HCT116 (cell line): ENCODE data around the gene ASPHD2. TPM values are rescaled to one million over a fixed set of nuclear protein-coding genes. Genes with fewer than 3 reads are reported as not detected.

Experiments
- ATAC-seq: fragments of 200-7000 bp; cut with Tn5 transposase; 2 replicates; pipeline ENCODE4 v1.9.1; 2020; ENCODE audit warnings: mild to moderate bottlenecking, moderate library complexity
- BruUV-seq: library from RNA; stranded (reverse); fragments of 400-500 nt; replicated peaks from 2 replicates; lab custom pipeline; 2021; lab: Mats Ljungman, UMichigan
- CTCF ChIA-PET: fragments of 300-600 bp; sonication (Branson Sonifier 250); formaldehyde crosslinking; loops from one replicate; lab custom pipeline; 2021; ENCODE audit warnings: antibody characterized with exemption; lab: Charles Lee
- POLR2A ChIA-PET: fragments of 300-600, 350-600 bp; sonication (Branson Sonifier 250); formaldehyde crosslinking; loops from one replicate; lab custom pipeline; 2021; ENCODE audit warnings: antibody characterized with exemption; lab: Charles Lee
- RAD21 ChIA-PET, 2 experiments: fragments of 300-600 bp; sonication (Branson Sonifier 250); formaldehyde crosslinking; loops; one replicate each; lab custom pipeline; 2023; ENCODE audit warnings: low total read pairs in 2 of 2; ENCODE audit not compliant: uncharacterized antibody in 2 of 2, unreplicated experiment in 2 of 2, low non-redundant PET in 1 of 2; lab: Charles Lee
- DNase-seq: peaks from one replicate; pipeline ENCODE4 v3.0.0-alpha.2; 2010; ENCODE audit warnings: low read depth, low spot score
- H2AFZ ChIP-seq: fragments of 200-600 bp; shearing (Covaris generic), sonication (generic); 2 replicates; pipeline ENCODE4 v1.6.1; 2017; ENCODE audit warnings: low read depth, mixed run types, mixed read lengths, antibody characterized with exemption, low read length; ENCODE audit not compliant: poor library complexity, severe bottlenecking
- H3K27ac ChIP-seq: 2 replicates; pipeline ENCODE4 v1.5.1; 2012; ENCODE audit warnings: low read depth, low read length
- H3K27me3 ChIP-seq: fragments of 200-600 bp; sonication (generic); 2 replicates; pipeline ENCODE4 v1.6.1; 2016; ENCODE audit warnings: mixed run types, low read length, mixed read lengths; ENCODE audit not compliant: insufficient read depth
- H3K36me3 ChIP-seq, 2 experiments: fragments of 200-500 bp in 1 of 2; fragments of 200-600 bp in 1 of 2; sonication (Bioruptor generic) in 1 of 2; sonication (generic) in 1 of 2; 2 replicates each; pipeline versions ENCODE4 v1.5.1 to v1.6.1; 2014 to 2016; ENCODE audit warnings: low read length in 2 of 2, inconsistent platforms in 1 of 2, mixed read lengths in 1 of 2, mixed run types in 1 of 2; ENCODE audit not compliant: insufficient read depth in 2 of 2, control insufficient read depth in 1 of 2
- H3K4me1 ChIP-seq, 2 experiments: fragments of 200-600 bp in 1 of 2; sonication (generic) in 1 of 2; 2 replicates each; pipeline versions ENCODE4 v1.5.1 to v1.6.1; 2012 to 2017; ENCODE audit warnings: low read length in 2 of 2, inconsistent platforms in 1 of 2, mild to moderate bottlenecking in 1 of 2, mixed read lengths in 1 of 2, mixed run types in 1 of 2, moderate library complexity in 1 of 2; ENCODE audit not compliant: insufficient read depth in 2 of 2, control insufficient read depth in 1 of 2
- H3K4me2 ChIP-seq: fragments of 200-600 bp; sonication (generic); 2 replicates; pipeline ENCODE4 v1.6.1; 2017; ENCODE audit warnings: mixed run types, low read length, mixed read lengths
- H3K4me3 ChIP-seq, 2 experiments: fragments of 200-600 bp in 1 of 2; sonication (generic) in 1 of 2; replicated peaks in 1 of 2; 2 replicates each; pipeline ENCODE4 v1.5.1; 2011 to 2016; ENCODE audit warnings: low read length in 2 of 2, control low read depth in 1 of 2, low read depth in 1 of 2, mild to moderate bottlenecking in 1 of 2, mixed read lengths in 1 of 2, mixed run types in 1 of 2
- H3K79me2 ChIP-seq: fragments of 200-600 bp; sonication (generic); 2 replicates; pipeline ENCODE4 v1.6.1; 2017; ENCODE audit warnings: mild to moderate bottlenecking, mixed run types, low read length, moderate library complexity, mixed read lengths; ENCODE audit not compliant: insufficient read depth
- H3K9ac ChIP-seq: fragments of 200-600 bp; sonication (generic); 2 replicates; pipeline ENCODE4 v1.6.1; 2016; ENCODE audit warnings: low read length, mixed read lengths
- H3K9me2 ChIP-seq: fragments of 200-600 bp; sonication (generic), shearing (Covaris generic); 2 replicates; pipeline ENCODE4 v1.6.1; 2017; ENCODE audit warnings: mixed run types, mild to moderate bottlenecking, moderate library complexity; ENCODE audit not compliant: insufficient read depth
- H3K9me3 ChIP-seq, 2 experiments: fragments of 200-500 bp in 1 of 2; fragments of 200-600 bp in 1 of 2; sonication (Bioruptor generic) in 1 of 2; sonication (generic) in 1 of 2; 2 replicates each; pipeline ENCODE4 v1.6.1; 2014 to 2017; ENCODE audit warnings: low read length in 2 of 2, mixed read lengths in 2 of 2, inconsistent platforms in 1 of 2, low read depth in 1 of 2, mild to moderate bottlenecking in 1 of 2, mixed run types in 1 of 2, moderate library complexity in 1 of 2; ENCODE audit not compliant: control insufficient read depth in 1 of 2, insufficient read depth in 1 of 2
- H4K20me1 ChIP-seq: fragments of 200-600 bp; sonication (generic), shearing (Covaris generic); 2 replicates; pipeline ENCODE4 v1.6.1; 2017; ENCODE audit warnings: mixed run types, mild to moderate bottlenecking, moderate library complexity; ENCODE audit not compliant: insufficient read depth
- CBX3 ChIP-seq: IDR thresholded peaks from 2 replicates; pipeline ENCODE4 v1.6.1; 2012; ENCODE audit warnings: low read depth
- EGR1 ChIP-seq: IDR thresholded peaks from 2 replicates; pipeline ENCODE4 v1.6.1; 2012; ENCODE audit warnings: low read depth
- EZH2phosphoT487 ChIP-seq: fragments of 200-600 bp; IDR thresholded peaks from 2 replicates; pipeline ENCODE4 v1.6.1; 2018; ENCODE audit warnings: antibody characterized with exemption, borderline replicate concordance
- JUND ChIP-seq: IDR thresholded peaks from 2 replicates; pipeline ENCODE4 v1.6.1; 2012
- POLR2A ChIP-seq: IDR thresholded peaks from 2 replicates; pipeline ENCODE4 v1.7.0; 2011; ENCODE audit warnings: borderline replicate concordance; ENCODE audit not compliant: insufficient read depth, insufficient read length; ENCODE audit errors: extremely low read depth
- POLR2AphosphoS5 ChIP-seq: IDR thresholded peaks from 2 replicates; pipeline ENCODE4 v1.6.1; 2011; ENCODE audit warnings: mild to moderate bottlenecking, low read depth, low read length, moderate library complexity
- RAD21 ChIP-seq: IDR thresholded peaks from 2 replicates; pipeline ENCODE4 v1.6.1; 2012; ENCODE audit warnings: low read depth, mild to moderate bottlenecking
- REST ChIP-seq: IDR thresholded peaks from 2 replicates; pipeline ENCODE4 v1.6.1; 2012; ENCODE audit warnings: low read depth
- SP1 ChIP-seq: IDR thresholded peaks from 2 replicates; pipeline ENCODE4 v1.6.1; 2012; ENCODE audit warnings: low read depth
- SRF ChIP-seq: IDR thresholded peaks from 2 replicates; pipeline ENCODE4 v1.6.1; 2012; ENCODE audit warnings: low read depth
- TCF7L2 ChIP-seq: IDR thresholded peaks from 2 replicates; pipeline ENCODE4 v1.7.0; 2011; ENCODE audit warnings: borderline replicate concordance, inconsistent platforms; ENCODE audit not compliant: insufficient read depth, insufficient read length; ENCODE audit errors: extremely low read depth
- ZFX ChIP-seq: fragments of 450-650 bp; IDR thresholded peaks from 2 replicates; pipeline ENCODE4 v1.6.1; 2017
- intact Hi-C: fragments of 100-400 bp; cut with micrococcal nuclease; formaldehyde crosslinking; loops from 2 replicates; pipeline ENCODE4 v1.10.0; 2022
- total RNA-seq: library from RNA; stranded (reverse); gene quantifications from one replicate; pipeline ENCODE4 v1.2.1, GENCODE V29; 2021; ENCODE audit not compliant: unreplicated experiment
- TF ChIP-seq, protein P1 (sequence below): IDR thresholded peaks from 2 replicates; pipeline ENCODE4 v1.6.1; 2012
- TF ChIP-seq, protein P2 (sequence below): IDR thresholded peaks from 2 replicates; pipeline ENCODE4 v1.6.1; 2011; ENCODE audit warnings: mild to moderate bottlenecking, low read length, moderate library complexity; ENCODE audit not compliant: insufficient replicate concordance; ENCODE audit errors: extremely low read depth
- TF ChIP-seq, protein P3 (sequence below): IDR thresholded peaks from 2 replicates; pipeline ENCODE4 v1.6.1; 2012

ASPHD2 gene
- total RNA-seq, 1 experiment from 2014 or later = 4.1 TPM

GRCh38 chr22:26463101-26463661 lies 34.1 kb downstream of the ASPHD2 start:
- ChIA-PET RAD21 (interaction anchor here in 1 of 2 experiments (0.7 kb wide), 1 partner anchor 206 kb away, joined by 3 read pairs; no protein-coding TSS in a partner anchor), POLR2A (no interaction called here), CTCF (interaction anchor here (0.6 to 3.9 kb wide), 3 partner anchors 68 to 99 kb away, joined by 3 to 35 read pairs (median 4); no protein-coding TSS in a partner anchor)
- TF ChIP-seq RAD21 = no peak
- no peak for TF ChIP-seq EZH2phosphoT487
- no peak for TF ChIP-seq ZFX
- TF ChIP-seq TCF7L2 = no peak
- TF ChIP-seq, protein P1, sequence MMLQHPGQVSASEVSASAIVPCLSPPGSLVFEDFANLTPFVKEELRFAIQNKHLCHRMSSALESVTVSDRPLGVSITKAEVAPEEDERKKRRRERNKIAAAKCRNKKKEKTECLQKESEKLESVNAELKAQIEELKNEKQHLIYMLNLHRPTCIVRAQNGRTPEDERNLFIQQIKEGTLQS = no peak
- no peak for TF ChIP-seq EGR1
- no peak for TF ChIP-seq POLR2A
- TF ChIP-seq JUND = no peak
- no peak for TF ChIP-seq POLR2AphosphoS5
- TF ChIP-seq, protein P2, sequence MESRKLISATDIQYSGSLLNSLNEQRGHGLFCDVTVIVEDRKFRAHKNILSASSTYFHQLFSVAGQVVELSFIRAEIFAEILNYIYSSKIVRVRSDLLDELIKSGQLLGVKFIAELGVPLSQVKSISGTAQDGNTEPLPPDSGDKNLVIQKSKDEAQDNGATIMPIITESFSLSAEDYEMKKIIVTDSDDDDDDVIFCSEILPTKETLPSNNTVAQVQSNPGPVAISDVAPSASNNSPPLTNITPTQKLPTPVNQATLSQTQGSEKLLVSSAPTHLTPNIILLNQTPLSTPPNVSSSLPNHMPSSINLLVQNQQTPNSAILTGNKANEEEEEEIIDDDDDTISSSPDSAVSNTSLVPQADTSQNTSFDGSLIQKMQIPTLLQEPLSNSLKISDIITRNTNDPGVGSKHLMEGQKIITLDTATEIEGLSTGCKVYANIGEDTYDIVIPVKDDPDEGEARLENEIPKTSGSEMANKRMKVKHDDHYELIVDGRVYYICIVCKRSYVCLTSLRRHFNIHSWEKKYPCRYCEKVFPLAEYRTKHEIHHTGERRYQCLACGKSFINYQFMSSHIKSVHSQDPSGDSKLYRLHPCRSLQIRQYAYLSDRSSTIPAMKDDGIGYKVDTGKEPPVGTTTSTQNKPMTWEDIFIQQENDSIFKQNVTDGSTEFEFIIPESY = no peak
- no peak for TF ChIP-seq REST
- TF ChIP-seq CBX3 = no peak
- TF ChIP-seq, protein P3, sequence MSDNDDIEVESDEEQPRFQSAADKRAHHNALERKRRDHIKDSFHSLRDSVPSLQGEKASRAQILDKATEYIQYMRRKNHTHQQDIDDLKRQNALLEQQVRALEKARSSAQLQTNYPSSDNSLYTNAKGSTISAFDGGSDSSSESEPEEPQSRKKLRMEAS = no peak
- no peak for TF ChIP-seq SRF
- no peak for TF ChIP-seq SP1
- H2AFZ ChIP-seq = no peak overlapping the region
- no peak overlapping the region for H3K4me3 ChIP-seq
- no peaks in the 10 kb centered on the region for H3K9me3 ChIP-seq
- intact Hi-C loops = no loop called here
- no peak overlapping the region for H3K27ac ChIP-seq
- no TSS peak for BruUV-seq
- H3K9me2 ChIP-seq = no peaks in the 10 kb centered on the region
- peaks cover 0 to 7% of the 10 kb centered on the region in 2 experiments; a peak in 3 of 4 replicates for H3K4me1 ChIP-seq
- H3K79me2 ChIP-seq = peaks cover 14% of the 10 kb centered on the region
- ATAC-seq (no peak), DNase-seq (no peak)
- peaks cover 4% of the 10 kb centered on the region; the same call in 1 of the 2 replicates for H4K20me1 ChIP-seq
- no peaks in the 10 kb centered on the region for H3K27me3 ChIP-seq
- no peak overlapping the region for H3K4me2 ChIP-seq
- H3K9ac ChIP-seq = no peak overlapping the region
- peaks cover 29 to 35% of the 10 kb centered on the region in 2 experiments; a peak in 3 of 4 replicates for H3K36me3 ChIP-seq
